Measurements from ENCODE around the gene SYNGAP1.

DNA sequence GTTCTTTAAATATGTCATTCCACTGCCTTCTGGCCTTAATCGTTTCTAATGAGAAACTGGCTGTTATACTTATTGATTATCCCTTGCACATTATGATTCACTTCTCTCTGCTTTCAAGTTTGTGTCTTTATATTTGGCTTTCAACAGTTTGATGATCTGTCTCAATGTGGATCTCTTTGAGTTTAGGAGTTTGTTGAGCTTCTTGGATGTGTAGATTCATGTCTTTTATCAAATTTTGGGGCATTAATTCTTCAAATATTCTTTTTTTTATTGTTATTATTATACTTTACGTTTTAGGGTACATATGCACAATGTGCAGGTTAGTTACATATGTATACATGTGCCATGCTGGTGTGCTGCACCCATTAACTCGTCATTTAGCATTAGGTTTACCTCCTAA lies 63.8 kb downstream of the SYNGAP1 start:
- TF ChIP-seq, protein P1, sequence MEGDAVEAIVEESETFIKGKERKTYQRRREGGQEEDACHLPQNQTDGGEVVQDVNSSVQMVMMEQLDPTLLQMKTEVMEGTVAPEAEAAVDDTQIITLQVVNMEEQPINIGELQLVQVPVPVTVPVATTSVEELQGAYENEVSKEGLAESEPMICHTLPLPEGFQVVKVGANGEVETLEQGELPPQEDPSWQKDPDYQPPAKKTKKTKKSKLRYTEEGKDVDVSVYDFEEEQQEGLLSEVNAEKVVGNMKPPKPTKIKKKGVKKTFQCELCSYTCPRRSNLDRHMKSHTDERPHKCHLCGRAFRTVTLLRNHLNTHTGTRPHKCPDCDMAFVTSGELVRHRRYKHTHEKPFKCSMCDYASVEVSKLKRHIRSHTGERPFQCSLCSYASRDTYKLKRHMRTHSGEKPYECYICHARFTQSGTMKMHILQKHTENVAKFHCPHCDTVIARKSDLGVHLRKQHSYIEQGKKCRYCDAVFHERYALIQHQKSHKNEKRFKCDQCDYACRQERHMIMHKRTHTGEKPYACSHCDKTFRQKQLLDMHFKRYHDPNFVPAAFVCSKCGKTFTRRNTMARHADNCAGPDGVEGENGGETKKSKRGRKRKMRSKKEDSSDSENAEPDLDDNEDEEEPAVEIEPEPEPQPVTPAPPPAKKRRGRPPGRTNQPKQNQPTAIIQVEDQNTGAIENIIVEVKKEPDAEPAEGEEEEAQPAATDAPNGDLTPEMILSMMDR (optimal IDR thresholded peaks at IDR 0.05 in 1 of 3, IDR thresholded peaks at IDR 0.05 in 1 of 3, conservative IDR thresholded peaks at IDR 0.05 in 1 of 3; ENCODE audit: extremely low read depth in 1 of 3, insufficient read depth in 2 of 3, low read length in 3 of 3) = no peak
- no peak for TF ChIP-seq EZH2 (IDR thresholded peaks at IDR 0.05; ENCODE audit: low read length)
